ENCODE results near the gene ATF3. TPM values are rescaled to one million over a fixed set of nuclear protein-coding genes. Genes with fewer than 3 reads are reported as not detected.

ATF3 gene
- 20.9 to 33.9 TPM (median 29.0 TPM) in 5 replicates for total RNA-seq (2022; extraction: Qiagen RNA extraction)

GRCh38 chr1:212608392-212608958, at the start of gene ATF3:
ATF3 (plus strand) TSS chr1:212608761; CDS start chr1:212615022, 6,261 bp downstream.

Other genes with a start within 250 kb of the ATF3 start
- 13.5 to 18.6 TPM (median 18.4 TPM) in 5 replicates for gene PACC1, start 193.9 kb upstream of the ATF3 start, total RNA-seq (2022; extraction: Qiagen RNA extraction)
- 78.4 to 145 TPM (median 138 TPM) in 5 replicates for gene NENF, start 175.8 kb upstream of the ATF3 start, total RNA-seq (2022; extraction: Qiagen RNA extraction)
- 21.4 to 35.2 TPM (median 33.9 TPM) in 5 replicates for gene BATF3, start 91.1 kb downstream of the ATF3 start, total RNA-seq (2022; extraction: Qiagen RNA extraction)
- 26.8 to 41.1 TPM (median 30.6 TPM) in 5 replicates for gene NSL1, start 183.0 kb downstream of the ATF3 start, total RNA-seq (2022; extraction: Qiagen RNA extraction)
- 10.7 to 16.1 TPM (median 12.1 TPM) in 5 replicates for gene TATDN3, start 183.1 kb downstream of the ATF3 start, total RNA-seq (2022; extraction: Qiagen RNA extraction)
- not detected in 5 replicates for gene SPATA45, start 238.9 kb downstream of the ATF3 start, total RNA-seq (2022; extraction: Qiagen RNA extraction)
- gene FLVCR1, start 249.5 kb downstream of the ATF3 start, total RNA-seq (2022; extraction: Qiagen RNA extraction): 12.7 to 16.7 TPM (median 14.5 TPM) in 5 replicates